PFSK-1 (cell line): ENCODE results near the gene COL19A1.

Experiments used
- POLR2AphosphoS5 ChIP-seq: IDR thresholded peaks from 2 replicates; pipeline ENCODE4 v1.6.1; 2012; ENCODE audit warnings: low read depth, mild to moderate bottlenecking, control low read depth, low read length, moderate library complexity
- REST ChIP-seq, 2 experiments: IDR thresholded peaks; 2 replicates each; pipeline versions ENCODE4 v1.6.1 to v1.8.0; 2011 to 2012; ENCODE audit warnings: low read depth in 2 of 2, low read length in 2 of 2, control low read depth in 1 of 2, inconsistent platforms in 1 of 2, mild to moderate bottlenecking in 1 of 2, moderate library complexity in 1 of 2; ENCODE audit not compliant: insufficient read depth in 1 of 2
- SIN3A ChIP-seq: IDR thresholded peaks from 2 replicates; pipeline ENCODE4 v1.6.1; 2012; ENCODE audit warnings: mild to moderate bottlenecking, low read length, moderate library complexity, borderline replicate concordance; ENCODE audit not compliant: insufficient read depth
- TAF1 ChIP-seq: IDR thresholded peaks from 2 replicates; pipeline ENCODE4 v1.6.1; 2012; ENCODE audit warnings: low read length, control low read depth, borderline replicate concordance; ENCODE audit not compliant: insufficient read depth

GRCh38 chr6:70125602-70126001 lies 259.2 kb downstream of the COL19A1 start:
- TF ChIP-seq TAF1: no peak
- TF ChIP-seq POLR2AphosphoS5: no peak
- TF ChIP-seq SIN3A: no peak
- no peak for TF ChIP-seq REST (IDR thresholded peaks at IDR 0.05; ENCODE audit: insufficient read depth in 1 of 2, low read depth in 2 of 2, low read length in 2 of 2)
